ENCODE measurements around the gene PARVA.

PARVA gene

DNA sequence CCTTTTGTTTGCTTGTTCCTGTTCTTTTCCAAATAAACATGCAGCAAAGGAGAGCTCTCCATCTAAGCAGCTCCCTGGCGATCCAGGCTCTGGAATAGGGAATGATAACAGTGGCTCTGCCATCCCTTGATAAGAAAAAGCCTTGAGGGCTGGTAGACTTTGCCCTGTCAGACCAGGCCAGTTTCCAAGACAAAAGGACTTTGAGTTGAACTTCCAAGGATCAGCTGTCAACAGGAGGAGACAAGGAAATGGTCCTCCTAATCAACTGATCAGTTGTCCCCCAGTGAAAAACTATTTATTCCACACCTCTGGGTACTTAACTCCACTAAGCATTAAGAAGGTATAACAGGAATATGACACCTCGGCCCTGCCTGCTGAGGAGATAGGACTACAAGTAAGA is 127.8 kb downstream of the PARVA start:
- no peak for DNase-seq (ENCODE audit: low read depth)
- H3K4me3 ChIP-seq (ENCODE audit: low read depth, low read length), result no peak overlapping the region
- TF ChIP-seq, protein P1, sequence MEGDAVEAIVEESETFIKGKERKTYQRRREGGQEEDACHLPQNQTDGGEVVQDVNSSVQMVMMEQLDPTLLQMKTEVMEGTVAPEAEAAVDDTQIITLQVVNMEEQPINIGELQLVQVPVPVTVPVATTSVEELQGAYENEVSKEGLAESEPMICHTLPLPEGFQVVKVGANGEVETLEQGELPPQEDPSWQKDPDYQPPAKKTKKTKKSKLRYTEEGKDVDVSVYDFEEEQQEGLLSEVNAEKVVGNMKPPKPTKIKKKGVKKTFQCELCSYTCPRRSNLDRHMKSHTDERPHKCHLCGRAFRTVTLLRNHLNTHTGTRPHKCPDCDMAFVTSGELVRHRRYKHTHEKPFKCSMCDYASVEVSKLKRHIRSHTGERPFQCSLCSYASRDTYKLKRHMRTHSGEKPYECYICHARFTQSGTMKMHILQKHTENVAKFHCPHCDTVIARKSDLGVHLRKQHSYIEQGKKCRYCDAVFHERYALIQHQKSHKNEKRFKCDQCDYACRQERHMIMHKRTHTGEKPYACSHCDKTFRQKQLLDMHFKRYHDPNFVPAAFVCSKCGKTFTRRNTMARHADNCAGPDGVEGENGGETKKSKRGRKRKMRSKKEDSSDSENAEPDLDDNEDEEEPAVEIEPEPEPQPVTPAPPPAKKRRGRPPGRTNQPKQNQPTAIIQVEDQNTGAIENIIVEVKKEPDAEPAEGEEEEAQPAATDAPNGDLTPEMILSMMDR (IDR thresholded peaks at IDR 0.05; ENCODE audit: low read depth, low read length, missing control alignments), result no peak

GRCh38 chr11:12506404-12506921 is 129.1 kb downstream of the PARVA start:
- no peak for DNase-seq (ENCODE audit: low read depth)
- no peak overlapping the region for H3K4me3 ChIP-seq (ENCODE audit: low read depth, low read length)
- TF ChIP-seq, protein P1 (IDR thresholded peaks at IDR 0.05; ENCODE audit: low read depth, low read length, missing control alignments), result no peak

DNA sequence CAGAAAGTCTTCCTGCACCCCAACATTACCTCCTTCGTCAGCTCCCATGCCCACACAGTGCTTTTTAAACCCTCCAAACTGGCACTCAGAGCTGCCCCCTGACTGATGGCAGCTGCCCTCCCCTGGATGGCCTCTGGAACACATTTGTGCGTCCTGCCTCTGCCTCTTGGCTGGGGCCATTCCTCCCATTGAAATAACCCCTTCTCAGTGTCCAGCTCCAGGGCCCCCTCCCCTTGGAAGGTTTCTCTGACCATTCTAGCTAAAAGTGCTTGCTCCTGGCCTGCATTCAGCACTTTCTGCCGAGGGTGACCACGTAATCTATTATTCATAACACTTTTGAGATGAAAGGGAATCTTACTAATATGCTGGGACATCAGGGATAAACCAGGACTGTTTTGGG is 130.0 kb downstream of the PARVA start:
- TF ChIP-seq, protein P1 (IDR thresholded peaks at IDR 0.05; ENCODE audit: low read depth, low read length, missing control alignments), result no peak
- no peak overlapping the region for H3K4me3 ChIP-seq (ENCODE audit: low read depth, low read length)
- no peak for DNase-seq (ENCODE audit: low read depth)

DNA sequence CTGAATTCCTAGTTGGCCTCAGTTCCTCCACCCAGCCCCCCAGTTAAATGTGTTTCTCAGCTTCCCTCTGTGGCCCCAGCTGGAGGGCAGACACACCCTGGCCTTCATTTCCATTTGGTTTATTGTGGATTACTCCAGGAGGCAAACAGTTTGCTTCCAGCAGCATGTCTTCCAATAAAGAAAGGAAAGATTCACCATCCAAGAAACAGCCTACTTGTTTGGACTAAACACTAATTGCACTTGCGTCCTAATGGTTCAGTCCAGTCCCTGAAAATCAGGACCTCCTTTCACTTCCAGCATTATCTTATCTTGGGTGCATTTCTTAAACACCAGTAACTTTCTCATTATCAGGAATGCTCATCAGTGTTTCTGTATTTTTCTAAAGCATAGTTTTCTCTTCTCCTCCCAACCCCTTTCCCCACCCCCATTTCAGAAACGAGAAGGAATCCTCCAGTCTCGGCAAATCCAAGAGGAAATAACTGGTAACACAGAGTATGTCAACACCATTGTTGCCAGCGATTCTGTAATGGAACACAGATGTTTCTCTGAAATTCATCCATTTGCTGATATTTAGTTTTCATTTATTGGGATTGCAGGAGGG is 130.9 kb downstream of the PARVA start:
- no peak overlapping the region for H3K4me3 ChIP-seq (ENCODE audit: low read depth, low read length)
- TF ChIP-seq, protein P1 (IDR thresholded peaks at IDR 0.05; ENCODE audit: low read depth, low read length, missing control alignments), result no peak
- DNase-seq (ENCODE audit: low read depth), result no peak

GRCh38 chr11:12509371-12509770 is 132.0 kb downstream of the PARVA start:
- no peak for DNase-seq (ENCODE audit: low read depth)
- TF ChIP-seq, protein P1 (IDR thresholded peaks at IDR 0.05; ENCODE audit: low read depth, low read length, missing control alignments), result no peak
- no peak overlapping the region for H3K4me3 ChIP-seq (ENCODE audit: low read depth, low read length)

DNA sequence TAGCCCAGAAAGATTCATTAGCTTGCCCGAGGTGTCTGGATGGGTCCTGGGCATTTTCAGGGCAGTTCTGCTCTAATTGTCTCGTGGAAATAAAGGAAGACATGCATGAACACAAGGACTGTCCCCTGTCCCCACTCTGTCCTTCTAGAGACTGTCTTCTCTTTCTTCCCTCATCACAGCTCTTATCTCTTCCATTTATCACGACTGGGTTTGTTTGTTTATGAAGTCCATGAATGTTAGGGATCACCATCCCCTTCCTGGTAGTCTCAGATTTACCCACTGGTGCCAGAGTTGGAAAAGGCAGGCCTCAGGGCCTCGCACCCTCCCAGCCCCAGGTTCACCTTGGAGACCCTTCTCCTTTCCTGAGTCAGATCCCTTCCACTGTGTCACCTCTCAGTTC is 134.8 kb downstream of the PARVA start:
- TF ChIP-seq, protein P1 (IDR thresholded peaks at IDR 0.05; ENCODE audit: low read depth, low read length, missing control alignments), result no peak

DNA sequence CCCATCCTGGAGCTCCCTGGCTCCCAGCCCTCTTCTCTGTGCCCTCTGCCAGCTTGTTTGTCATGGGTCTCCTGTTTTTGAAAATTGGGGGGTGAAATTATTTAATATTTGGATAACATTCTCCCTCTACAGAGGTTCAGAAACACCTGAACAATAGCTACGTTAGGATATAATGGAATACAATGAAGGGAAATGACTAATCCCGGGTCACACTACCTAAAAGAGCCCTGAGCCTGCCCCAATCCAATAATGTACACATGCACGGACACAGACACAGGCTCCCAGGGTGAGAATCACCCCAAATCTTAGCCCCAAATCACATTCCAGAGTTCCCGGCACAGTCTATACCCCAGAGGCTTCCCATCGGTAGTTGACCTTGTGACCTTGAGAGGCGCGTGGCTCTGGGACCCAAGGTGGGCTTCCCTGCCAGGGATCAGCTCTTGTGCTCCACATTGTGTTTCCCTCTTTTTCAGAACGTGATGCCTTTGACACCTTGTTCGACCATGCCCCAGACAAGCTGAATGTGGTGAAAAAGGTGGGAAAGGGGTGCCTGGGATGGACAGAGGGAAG is 135.5 kb downstream of the PARVA start:
- TF ChIP-seq, protein P1 (IDR thresholded peaks at IDR 0.05; ENCODE audit: low read depth, low read length, missing control alignments), result no peak
- H3K4me3 ChIP-seq (ENCODE audit: low read depth, low read length), result no peak overlapping the region
- DNase-seq (ENCODE audit: low read depth), result no peak

More for the DNA sequence above, 134.8 kb downstream of the PARVA start:
- no peak overlapping the region for H3K4me3 ChIP-seq (ENCODE audit: low read depth, low read length)
- DNase-seq (ENCODE audit: low read depth), result no peak
